ENCODE results near the gene KLHL40.

- no peak for TF ChIP-seq STAT1 (conservative IDR thresholded peaks at IDR 0.05)
- TF ChIP-seq MLLT1 (IDR thresholded peaks at IDR 0.05), result no peak
- no peak for TF ChIP-seq CTCF (IDR thresholded peaks at IDR 0.05 in 2 of 3, conservative IDR thresholded peaks at IDR 0.05 in 1 of 3; ENCODE audit: control insufficient read depth in 2 of 3, extremely low read depth in 1 of 3, insufficient read depth in 1 of 3, low read depth in 3 of 3, low read length in 3 of 3)
- TF ChIP-seq CEBPB (IDR thresholded peaks at IDR 0.05; ENCODE audit: borderline replicate concordance in 1 of 2, low read depth in 2 of 2, low read length in 2 of 2), result no peak
- TF ChIP-seq IKZF1 (conservative IDR thresholded peaks at IDR 0.05), result no peak
- TF ChIP-seq TAF1 (IDR thresholded peaks at IDR 0.05; ENCODE audit: borderline replicate concordance, low read depth, low read length), result no peak
Measured at GRCh38 chr3:42699511-42699971, 14.2 kb downstream of the KLHL40 start.
